ENCODE results near the gene SPAG17. TPM values are rescaled to one million over a fixed set of nuclear protein-coding genes. Genes with fewer than 3 reads are reported as not detected.

SPAG17 gene
- total RNA-seq, 1 donor from 2014 or later: 5.6 TPM

GRCh38 chr1:118151312-118151937 lies 33.6 kb downstream of the SPAG17 start:
- Mint-ChIP-seq H3K9me3 (no peaks in the 10 kb centered on the region), H3K27me3 (peaks cover 4% of the 10 kb centered on the region)
- no peak for DNase-seq (ENCODE audit: extremely low spot score, unreplicated experiment)

GRCh38 chr1:118149799-118150198 lies 35.2 kb downstream of the SPAG17 start:
- H3K27me3 Mint-ChIP-seq: peaks cover 4% of the 10 kb centered on the region
- H3K9me3 Mint-ChIP-seq: no peaks in the 10 kb centered on the region
- H3K27ac Mint-ChIP-seq: no peak overlapping the region
- no peak for DNase-seq (ENCODE audit: extremely low spot score, unreplicated experiment)
- no peaks in the 10 kb centered on the region for H3K36me3 Mint-ChIP-seq
- H3K4me1 Mint-ChIP-seq (ENCODE audit: unreplicated experiment): peaks cover 4% of the 10 kb centered on the region
- no peak overlapping the region for H3K4me3 Mint-ChIP-seq
- TF ChIP-seq, protein P1, sequence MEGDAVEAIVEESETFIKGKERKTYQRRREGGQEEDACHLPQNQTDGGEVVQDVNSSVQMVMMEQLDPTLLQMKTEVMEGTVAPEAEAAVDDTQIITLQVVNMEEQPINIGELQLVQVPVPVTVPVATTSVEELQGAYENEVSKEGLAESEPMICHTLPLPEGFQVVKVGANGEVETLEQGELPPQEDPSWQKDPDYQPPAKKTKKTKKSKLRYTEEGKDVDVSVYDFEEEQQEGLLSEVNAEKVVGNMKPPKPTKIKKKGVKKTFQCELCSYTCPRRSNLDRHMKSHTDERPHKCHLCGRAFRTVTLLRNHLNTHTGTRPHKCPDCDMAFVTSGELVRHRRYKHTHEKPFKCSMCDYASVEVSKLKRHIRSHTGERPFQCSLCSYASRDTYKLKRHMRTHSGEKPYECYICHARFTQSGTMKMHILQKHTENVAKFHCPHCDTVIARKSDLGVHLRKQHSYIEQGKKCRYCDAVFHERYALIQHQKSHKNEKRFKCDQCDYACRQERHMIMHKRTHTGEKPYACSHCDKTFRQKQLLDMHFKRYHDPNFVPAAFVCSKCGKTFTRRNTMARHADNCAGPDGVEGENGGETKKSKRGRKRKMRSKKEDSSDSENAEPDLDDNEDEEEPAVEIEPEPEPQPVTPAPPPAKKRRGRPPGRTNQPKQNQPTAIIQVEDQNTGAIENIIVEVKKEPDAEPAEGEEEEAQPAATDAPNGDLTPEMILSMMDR (conservative IDR thresholded peaks at IDR 0.05): no peak

More at GRCh38 chr1:118151312-118151937, 33.6 kb downstream of the SPAG17 start:
- H3K4me3 Mint-ChIP-seq: no peak overlapping the region
- no peaks in the 10 kb centered on the region for H3K36me3 Mint-ChIP-seq
- TF ChIP-seq, protein P1 (conservative IDR thresholded peaks at IDR 0.05): peak; percentile 91
- no peak overlapping the region for H3K27ac Mint-ChIP-seq
- H3K4me1 Mint-ChIP-seq (ENCODE audit: unreplicated experiment): peaks cover 4% of the 10 kb centered on the region

- Mint-ChIP-seq H3K27me3 (peaks cover 4% of the 10 kb centered on the region), H3K4me3 (no peak overlapping the region), H3K36me3 (no peaks in the 10 kb centered on the region), H3K9me3 (no peaks in the 10 kb centered on the region), H3K27ac (no peak overlapping the region), H3K4me1 (ENCODE audit: unreplicated experiment) (peaks cover 11% of the 10 kb centered on the region)
- TF ChIP-seq, protein P1 (conservative IDR thresholded peaks at IDR 0.05): no peak
- DNase-seq (ENCODE audit: extremely low spot score, unreplicated experiment): no peak
Observed at GRCh38 chr1:118148034-118148433, 37.0 kb downstream of the SPAG17 start.

GRCh38 chr1:118147522-118147921 lies 37.5 kb downstream of the SPAG17 start:
- Mint-ChIP-seq H3K4me3 (no peak overlapping the region), H3K9me3 (no peaks in the 10 kb centered on the region), H3K27ac (no peak overlapping the region), H3K4me1 (ENCODE audit: unreplicated experiment) (peaks cover 11% of the 10 kb centered on the region), H3K27me3 (peaks cover 4% of the 10 kb centered on the region), H3K36me3 (no peaks in the 10 kb centered on the region)
- TF ChIP-seq, protein P1 (conservative IDR thresholded peaks at IDR 0.05): no peak
- no peak for DNase-seq (ENCODE audit: extremely low spot score, unreplicated experiment)

DNA sequence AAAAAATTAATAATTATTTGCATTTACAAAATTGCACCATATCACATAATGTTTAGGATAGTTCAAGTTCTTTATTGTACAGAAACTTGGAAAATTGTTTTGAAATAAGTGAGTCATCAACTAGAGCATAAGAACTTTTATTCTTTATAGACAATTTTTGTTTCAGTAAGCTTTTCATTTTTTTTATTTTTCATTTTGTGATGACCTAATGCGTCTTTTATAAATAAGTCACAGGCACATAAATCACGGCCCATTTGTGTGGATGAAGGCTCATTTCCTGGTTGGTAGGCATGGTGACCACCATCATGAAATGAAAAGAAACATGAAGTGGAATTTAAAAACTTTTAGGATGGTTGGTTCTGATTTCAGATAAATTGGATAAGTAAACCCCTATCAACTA lies 39.3 kb downstream of the SPAG17 start:
- no peak for DNase-seq (ENCODE audit: extremely low spot score, unreplicated experiment)
- H3K36me3 Mint-ChIP-seq: no peaks in the 10 kb centered on the region
- TF ChIP-seq, protein P1 (conservative IDR thresholded peaks at IDR 0.05): no peak
- no peaks in the 10 kb centered on the region for H3K27me3 Mint-ChIP-seq
- no peak overlapping the region for H3K27ac Mint-ChIP-seq
- no peak overlapping the region for H3K4me3 Mint-ChIP-seq
- no peaks in the 10 kb centered on the region for H3K9me3 Mint-ChIP-seq
- H3K4me1 Mint-ChIP-seq (ENCODE audit: unreplicated experiment): peaks cover 6% of the 10 kb centered on the region
